HG02623 (cell line): ENCODE measurements around the gene GREB1.

Experiments
- ATAC-seq: cut with Tn5 transposase; IDR thresholded peaks from one replicate; pipeline ENCODE4 v1.9.1; 2021; ENCODE audit warnings: moderate library complexity; ENCODE audit not compliant: unreplicated experiment

The GREB1 gene

DNA sequence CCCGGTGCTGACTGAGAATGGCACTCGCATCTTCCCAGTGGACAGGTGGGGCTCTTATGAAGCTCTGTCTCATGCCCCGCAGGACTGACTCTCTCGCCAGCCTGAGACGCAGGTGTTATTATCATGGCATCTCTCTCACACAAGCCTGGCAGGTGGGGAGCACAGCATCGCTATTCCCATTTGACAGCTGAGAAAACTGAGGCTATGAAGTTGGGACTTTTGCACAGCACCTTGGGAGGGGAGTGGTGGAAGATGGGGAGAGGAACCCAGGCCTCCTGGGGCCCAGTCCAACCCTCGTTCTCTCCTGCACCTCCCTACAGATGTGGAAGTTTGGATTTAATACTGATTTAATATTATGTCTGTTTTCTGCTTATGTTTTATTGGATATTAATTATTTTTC, 145.2 kb downstream of the GREB1 start:
- no peak for ATAC-seq

GRCh38 chr2:11679486-11680181, 145.8 kb downstream of the GREB1 start:
- ATAC-seq = no peak

GRCh38 chr2:11680182-11680900, 146.5 kb downstream of the GREB1 start:
- no peak for ATAC-seq

DNA sequence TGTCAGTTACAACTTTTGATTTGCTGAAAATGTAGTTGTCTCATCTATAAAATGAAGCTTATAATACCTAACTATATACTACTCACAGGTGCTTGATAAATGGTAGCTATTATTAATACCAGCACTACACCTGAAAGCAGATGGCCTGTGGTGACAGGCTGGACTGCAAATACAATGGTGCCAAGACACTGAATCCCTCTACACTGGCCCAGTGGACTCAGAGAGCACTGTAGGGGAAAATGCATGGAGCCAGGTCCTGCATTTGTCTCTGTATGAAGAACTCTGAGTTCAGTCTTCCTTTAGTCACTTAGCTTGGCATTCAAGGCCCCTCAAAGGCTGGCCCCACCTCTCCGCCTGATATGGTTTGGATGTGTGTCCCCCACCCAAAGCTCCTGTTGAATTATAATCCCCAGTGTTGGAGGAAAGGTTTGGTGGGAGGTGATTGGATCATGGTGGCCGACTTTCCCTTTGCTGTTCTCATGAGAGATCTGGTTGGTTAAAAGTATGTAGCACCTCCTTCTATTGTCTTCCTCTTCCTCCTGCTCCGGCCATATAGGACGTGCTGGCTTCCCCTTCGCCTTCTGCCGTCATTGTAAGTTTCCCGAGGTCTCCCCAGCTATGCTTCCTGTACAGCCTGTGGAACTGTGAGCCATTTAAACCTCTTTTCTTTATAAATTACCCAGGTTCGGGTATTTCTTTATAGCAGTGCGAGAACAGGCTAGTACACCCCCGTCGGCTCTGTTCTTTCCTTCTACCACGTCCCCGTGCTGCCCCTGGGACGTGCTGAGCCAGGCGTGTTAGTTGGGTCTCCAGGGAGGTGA, 147.3 kb downstream of the GREB1 start:
- no peak for ATAC-seq

GRCh38 chr2:11681722-11682589, 148.1 kb downstream of the GREB1 start:
- no peak for ATAC-seq

DNA sequence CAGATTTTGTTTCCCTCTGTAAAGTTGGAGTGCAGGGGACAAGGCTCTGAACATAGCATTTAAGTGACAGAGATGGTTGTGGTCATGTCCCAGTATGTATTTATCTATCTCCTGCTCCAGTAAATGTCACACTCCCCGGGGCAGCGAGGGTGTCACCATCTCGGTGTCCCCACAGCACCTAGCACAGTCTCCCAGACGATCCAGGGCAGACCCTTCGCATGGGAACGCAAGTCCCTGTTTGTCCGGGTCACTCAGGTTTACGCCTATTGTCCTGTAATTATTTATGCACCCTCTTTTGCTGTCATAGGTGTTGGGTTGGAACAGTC, 148.7 kb downstream of the GREB1 start:
- no peak for ATAC-seq

GRCh38 chr2:11683476-11683875, 149.6 kb downstream of the GREB1 start:
- no peak for ATAC-seq

GRCh38 chr2:11683966-11684365, 150.1 kb downstream of the GREB1 start:
- ATAC-seq = no peak

GRCh38 chr2:11684894-11685460, 151.1 kb downstream of the GREB1 start:
- no peak for ATAC-seq

DNA sequence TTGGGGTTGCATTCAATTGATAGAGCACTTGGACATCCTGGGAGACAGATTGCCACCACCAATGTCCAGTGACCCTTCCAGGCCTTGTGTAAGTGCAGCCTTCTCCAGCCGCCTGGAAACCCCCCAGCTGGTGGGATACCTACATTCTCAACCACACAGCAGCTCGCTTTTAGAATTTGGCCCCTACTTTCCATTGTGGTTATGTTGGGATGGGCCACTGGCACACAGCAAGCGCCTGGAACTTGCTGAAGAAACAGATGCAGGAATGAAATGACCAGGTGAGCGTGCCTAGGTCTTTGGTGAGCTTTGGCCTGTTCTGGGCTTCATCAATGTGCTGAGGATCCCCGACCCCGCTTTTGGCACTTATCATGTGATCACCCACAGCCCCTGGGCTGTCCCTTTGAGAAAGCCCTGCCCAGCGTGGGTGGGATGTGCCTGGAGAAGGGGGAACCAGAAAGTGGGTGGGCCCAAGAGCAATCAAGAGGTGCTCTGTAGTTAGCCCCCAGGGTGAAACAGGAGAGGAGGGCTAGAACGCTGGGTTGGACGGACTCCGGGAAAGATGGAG, 152.1 kb downstream of the GREB1 start:
- no peak for ATAC-seq

- no peak for ATAC-seq
Observed at GRCh38 chr2:11687736-11688135, 153.9 kb downstream of the GREB1 start.

DNA sequence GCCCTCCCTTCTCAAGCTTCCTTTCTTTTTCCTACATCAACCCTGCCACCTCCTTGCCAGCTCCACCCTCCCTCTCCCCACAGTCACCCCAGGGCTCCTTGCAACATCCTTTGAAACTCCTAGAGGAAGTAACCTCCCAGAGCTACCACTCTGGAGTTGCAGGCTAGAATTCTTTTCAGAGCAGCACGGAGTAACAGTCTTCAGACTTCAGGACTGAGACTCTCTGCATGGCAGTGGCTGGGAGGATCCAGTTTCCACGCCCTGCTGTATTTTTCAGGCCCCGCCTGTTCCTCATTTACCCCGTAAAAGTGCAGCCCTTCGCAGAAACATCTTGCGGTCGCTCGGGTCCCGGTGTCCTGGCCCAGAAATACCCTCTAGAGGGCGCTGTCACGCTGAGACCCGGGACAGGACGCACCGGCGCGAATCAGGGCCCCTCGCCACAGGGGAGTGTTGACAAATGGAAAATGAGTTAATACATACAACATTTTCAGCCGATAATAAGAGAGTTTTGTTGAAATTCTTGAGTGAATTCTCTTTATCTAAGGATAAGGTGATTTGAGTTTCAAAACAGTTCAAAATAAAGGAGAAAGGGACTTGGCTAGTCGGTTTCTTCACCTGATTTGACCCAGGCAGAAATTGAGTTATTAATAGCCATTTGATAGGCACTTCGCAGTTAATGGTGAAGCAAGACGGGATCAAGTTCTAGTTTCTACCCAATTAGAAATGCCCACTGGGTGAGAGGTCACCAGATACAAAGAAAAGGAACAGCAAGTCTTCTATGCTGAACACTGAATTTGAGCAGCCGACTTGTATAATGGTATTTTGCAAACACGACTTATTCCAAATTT, 154.6 kb downstream of the GREB1 start:
- ATAC-seq = peak; percentile 65

GRCh38 chr2:11691076-11691660, 157.3 kb downstream of the GREB1 start:
- ATAC-seq = no peak
